ENCODE results near the gene SFI1.
"Not testable (repeated sequence)": the region's sequence is repeated elsewhere in the genome, so short reads cannot be mapped to it uniquely, and the experiment has no call there.

The SFI1 gene

DNA sequence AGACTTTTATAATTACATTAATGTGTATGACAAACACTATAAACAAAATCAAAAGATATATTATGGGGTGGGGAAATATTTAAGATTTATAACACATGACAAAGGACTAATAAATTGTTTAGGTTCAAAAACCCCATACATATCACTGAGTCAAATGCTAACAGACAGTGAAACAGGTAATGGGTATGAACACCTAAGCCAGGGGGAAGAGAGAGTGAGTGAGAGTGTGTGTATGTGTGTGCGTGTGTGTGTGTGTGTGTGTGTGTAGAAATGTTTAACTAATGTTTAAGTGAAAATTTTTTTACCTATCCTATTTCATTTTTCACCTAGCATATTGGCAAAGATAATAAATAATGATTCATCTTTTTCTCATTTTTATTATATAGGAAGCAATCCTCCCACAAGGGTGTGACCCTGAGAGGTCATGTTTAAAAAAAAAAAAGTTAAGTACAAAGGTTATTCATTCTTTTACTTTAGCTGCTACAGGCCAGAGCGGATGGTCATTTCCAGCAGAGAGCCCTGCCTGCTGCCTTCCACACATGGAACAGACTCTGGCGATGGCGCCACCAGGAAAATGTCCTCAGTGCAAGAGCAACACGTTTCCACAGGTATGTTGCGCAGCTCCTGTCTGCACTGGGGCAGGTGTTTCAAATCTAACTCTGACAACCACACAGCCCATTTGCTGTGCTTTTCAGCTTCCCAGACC is 92.8 kb downstream of the SFI1 start:
- DNase-seq (ENCODE audit: low read depth in 2 of 2) = no peak

DNA sequence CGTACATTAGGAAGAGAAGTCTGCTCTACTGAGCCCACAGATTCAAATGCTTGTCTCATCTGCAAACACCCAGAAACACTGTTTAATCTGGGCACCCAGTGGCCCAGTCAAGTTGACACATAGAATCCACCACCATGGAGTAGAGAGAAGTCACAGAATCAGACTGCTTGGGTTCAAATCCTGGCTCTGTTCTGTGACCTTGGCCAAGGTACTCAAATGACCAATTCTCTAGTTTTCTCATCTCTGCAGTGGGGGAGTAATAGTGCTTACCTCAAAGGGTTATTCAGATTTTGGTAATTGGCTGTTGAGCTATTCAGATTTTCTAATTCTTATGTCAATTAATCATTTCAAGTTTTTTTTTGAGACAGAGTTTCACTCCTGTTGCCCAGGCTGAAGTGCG is 93.8 kb downstream of the SFI1 start:
- not testable (repeated sequence) for DNase-seq (ENCODE audit: low read depth in 2 of 2)

DNA sequence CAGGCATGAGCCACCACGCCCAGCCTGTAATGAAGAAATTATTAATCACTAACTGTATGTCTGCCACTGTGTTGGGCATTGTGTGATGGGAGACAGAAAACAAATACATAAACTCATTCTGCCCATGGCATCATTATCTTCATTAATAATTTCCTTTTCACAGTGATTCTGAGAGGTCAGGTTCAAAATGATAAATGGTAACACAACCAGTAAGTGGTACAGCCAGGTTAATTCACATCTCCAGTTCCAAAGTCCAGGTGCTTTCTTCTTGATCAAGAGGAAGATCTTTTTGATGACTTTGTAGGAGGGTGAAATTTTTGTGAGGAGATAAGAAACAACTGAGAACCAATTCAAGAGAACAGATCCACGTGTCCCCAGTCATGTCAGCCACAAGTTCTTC is 98.9 kb downstream of the SFI1 start:
- DNase-seq (ENCODE audit: low read depth in 2 of 2) = no peak

DNA sequence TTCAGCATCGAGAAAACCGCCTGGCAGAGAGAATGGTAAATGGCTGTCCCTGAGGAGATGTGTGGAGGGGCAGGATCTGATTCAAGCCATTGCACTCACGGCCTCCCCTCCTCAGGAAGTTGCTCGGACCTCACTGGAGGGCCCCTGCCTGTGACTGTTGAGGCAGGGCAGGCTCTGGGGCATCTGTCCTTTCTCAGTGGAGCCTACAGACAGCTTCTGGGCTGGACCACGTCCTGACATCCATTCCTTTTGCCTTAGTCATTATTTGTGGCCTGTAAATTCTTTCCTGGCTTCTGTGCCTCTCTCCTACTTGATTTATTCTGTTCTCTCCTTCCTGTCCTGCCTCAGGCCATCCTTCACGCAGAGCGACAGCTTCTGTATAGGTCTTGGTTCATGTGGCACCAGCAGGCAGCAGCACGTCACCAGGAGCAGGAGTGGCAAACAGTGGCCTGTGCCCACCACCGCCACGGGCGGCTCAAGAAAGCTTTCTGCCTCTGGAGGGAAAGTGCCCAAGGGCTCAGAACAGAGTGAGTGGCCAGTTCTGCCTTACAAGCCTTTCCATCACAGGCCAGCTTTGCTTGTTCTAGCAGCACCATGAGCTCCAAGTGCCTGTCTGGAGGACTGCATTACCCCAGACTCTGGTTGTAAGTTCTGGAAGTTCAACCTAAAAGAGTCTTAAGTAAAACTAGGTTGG is 106.1 kb downstream of the SFI1 start:
- no peak for DNase-seq (ENCODE audit: low read depth in 2 of 2)

DNA sequence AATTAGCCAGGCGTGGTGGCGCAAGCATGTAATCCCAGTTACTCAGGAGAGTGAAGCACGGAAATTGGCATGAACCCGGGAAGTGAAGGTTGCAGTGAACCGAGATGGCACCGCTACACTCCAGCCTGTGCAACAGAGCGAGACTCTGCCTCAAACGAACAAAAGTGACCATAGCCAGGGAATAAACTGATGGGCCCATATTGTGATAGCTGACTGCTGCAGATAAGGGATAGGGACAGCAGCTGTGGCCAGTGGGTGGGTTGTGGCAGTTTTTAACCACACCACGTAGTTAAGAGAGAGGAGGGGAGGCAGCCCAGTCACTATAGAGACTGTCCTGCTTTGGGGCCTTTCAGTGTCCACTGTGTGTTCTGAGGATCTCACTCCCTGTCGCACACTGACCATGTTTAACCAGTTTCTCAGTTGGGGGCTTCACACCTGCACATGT is 106.8 kb downstream of the SFI1 start:
- no peak for DNase-seq (ENCODE audit: low read depth in 2 of 2)

DNA sequence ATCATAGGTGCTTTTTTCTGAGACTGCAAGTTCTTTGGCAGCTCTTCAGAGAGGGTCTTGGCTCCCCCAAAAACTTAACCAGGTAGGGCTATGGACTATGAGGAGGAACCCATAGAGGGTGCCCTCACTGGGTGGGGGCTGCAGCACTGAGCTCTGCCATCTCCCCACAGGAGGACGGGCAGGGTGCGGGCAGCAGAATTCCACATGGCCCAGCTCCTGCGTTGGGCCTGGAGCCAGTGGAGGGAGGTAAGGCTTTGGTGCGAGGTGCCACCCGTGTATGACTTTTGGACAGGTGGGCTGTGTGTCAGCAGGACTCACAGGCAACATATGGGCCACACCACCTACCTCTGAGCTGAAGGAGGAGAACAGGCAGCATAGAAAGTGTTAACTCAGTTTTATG is 107.2 kb downstream of the SFI1 start:
- DNase-seq (ENCODE audit: low read depth in 2 of 2) = no peak

DNA sequence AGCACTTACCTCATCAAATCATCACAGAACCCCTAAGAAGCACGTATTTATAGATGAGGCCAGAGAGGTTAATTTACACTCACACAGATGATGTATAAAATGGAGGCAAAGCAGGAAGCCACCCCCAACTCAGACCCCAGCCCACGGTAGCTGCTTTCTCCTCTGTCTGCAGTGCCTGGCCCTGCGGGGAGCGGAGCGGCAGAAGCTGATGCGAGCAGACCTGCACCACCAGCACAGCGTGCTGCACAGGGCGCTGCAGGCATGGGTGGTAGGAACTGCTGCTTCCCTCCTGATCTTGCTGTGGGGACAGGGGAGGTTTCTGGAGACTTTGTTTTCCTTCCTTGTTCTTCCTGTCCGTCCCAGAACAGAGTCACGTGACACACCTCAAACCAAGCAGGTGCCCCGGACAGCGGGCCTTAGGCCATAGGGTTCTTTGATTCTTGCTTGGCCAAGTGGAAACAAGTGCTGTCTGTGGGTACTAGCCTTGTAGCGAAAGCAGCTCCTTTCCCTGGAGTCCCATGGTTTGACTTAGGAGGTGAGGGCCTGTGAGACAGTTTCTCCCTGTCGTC is 107.9 kb downstream of the SFI1 start:
- DNase-seq (ENCODE audit: low read depth in 2 of 2) = no peak

DNA sequence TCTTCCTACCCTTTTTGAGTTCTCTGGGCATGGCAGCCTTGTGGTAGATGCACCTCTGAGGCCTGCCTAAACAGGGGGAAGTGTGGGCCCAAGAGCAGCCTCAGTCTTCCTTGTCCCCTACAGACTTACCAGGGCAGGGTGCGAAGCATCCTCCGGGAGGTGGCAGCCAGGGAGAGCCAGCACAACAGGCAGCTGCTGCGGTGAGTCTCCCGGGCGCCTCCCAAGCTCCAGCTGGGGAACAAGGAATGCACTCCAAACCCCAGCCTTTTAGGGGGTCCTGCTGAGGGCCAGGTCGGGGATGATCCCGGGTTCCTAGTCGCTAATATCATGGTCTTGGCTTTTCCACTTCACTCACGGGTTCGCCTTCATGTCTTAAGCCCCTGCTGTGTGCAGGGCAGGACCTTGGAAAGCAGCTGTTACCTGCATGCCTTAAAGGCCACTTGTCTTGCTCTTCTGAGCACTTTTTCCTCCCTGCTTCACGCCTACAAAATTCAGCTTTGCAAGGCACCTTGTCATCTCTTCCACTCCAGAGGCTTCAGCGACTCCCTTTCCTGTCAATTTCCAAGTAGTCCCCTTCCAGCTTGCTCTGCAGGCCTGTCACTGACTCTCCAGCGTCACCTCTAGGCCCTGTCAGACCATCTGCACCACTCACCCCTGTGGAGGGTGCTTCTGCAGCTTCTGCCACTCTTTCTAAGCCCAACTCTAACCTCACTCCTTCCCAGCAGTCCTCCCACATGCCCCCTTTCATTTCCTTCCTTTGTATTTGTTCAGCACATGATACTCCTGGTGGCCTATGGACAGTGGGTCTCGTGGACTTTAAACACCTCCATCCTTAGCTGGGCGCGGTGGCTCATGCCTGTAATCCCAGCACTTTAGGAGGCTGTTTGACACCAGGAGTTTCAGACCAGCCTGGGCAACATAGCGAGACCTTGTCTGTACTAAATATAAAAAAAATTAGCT is 108.7 kb downstream of the SFI1 start:
- no peak for DNase-seq (ENCODE audit: low read depth in 2 of 2)

DNA sequence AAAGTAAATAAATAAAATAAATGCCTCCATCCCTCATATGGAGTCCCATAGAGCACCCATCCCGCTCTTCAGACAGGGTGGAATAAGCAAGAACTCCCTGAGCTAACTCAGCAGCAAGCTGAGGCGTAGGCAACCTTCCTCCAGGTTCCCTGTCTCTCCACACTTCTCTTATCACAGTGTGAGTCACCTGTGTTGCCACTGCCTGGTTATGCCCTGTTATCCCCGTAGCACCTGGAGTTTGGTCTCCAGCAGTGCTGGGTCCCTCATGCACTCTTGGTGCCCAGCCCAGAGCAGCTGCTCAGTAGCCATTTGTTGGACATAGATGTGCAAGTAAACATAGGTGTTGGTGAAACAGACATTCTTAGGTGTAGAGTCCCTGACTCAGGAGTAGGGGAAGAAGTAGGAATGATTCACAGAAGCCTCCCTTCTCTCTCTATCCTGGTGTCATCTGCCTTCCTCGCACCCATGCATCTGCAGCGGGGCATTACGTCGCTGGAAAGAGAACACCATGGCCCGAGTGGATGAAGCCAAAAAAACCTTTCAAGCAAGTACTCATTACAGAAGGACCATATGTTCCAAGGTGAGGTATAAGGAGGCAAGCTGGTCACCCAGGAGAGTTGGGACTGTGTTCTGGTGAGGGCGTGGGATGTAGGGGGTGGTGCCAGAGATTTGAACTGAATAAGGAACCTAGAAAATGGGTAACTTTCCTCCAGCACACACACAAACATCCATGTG is 109.7 kb downstream of the SFI1 start:
- DNase-seq (ENCODE audit: low read depth in 2 of 2) = no peak

DNA sequence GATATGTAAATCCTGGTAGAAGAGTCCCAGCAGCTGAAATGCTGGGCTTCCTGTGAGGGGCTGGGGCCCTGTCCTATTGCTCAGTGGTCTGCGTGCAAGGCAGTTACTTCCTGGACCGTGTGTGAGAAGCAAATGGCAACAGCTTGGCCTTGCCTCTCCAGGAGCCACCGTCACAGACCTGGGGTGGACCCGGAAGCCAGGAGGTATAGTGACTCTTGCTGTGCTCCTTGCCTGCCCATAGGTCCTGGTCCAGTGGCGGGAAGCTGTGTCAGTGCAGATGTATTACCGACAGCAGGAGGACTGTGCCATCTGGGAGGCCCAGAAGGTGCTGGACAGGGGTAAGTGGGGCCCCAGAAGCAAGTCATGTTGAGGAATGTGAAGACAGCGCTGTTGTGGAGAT is 111.4 kb downstream of the SFI1 start:
- no peak for DNase-seq (ENCODE audit: low read depth in 2 of 2)

DNA sequence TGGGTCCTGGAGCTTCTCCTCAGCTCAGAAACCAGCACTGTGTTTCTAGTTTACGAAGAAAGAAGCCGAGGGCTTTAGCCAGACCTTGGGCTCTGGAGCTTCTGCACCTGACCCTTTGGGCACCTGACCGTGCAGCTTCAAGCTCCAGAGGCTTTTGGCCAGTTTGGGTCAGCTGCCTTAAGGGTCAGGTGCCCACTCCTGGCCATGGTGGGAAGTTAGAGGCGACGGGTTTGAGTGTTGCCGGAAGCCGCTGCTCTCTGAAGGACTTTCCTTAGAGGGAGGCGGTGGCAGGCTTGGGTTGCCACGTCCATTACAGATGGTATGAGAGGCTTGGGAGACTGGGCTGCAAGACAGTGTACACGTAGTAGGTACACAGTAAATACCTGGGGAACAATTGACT is 113.4 kb downstream of the SFI1 start:
- DNase-seq (ENCODE audit: low read depth in 2 of 2) = no peak

DNA sequence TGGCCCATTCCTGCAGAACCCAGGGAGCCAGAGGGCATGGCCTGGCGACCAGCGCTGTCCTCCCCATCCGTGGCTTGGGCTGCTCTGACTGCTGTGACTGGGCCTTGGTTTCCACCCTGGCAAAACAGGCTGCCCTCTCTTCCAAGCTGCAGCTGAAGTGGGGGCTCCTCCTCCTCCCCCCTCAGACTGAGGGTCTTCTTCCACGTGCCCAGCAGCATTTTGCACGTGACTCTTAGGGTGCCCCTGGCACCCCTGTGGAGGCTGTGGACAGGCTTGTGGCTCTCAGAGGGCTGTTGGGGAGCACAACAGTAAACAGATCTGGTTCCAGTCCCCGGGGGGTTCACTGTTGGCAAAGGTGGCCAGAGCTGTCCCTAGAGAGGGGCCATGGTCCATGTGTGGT is 114.3 kb downstream of the SFI1 start:
- no peak for DNase-seq (ENCODE audit: low read depth in 2 of 2)

DNA sequence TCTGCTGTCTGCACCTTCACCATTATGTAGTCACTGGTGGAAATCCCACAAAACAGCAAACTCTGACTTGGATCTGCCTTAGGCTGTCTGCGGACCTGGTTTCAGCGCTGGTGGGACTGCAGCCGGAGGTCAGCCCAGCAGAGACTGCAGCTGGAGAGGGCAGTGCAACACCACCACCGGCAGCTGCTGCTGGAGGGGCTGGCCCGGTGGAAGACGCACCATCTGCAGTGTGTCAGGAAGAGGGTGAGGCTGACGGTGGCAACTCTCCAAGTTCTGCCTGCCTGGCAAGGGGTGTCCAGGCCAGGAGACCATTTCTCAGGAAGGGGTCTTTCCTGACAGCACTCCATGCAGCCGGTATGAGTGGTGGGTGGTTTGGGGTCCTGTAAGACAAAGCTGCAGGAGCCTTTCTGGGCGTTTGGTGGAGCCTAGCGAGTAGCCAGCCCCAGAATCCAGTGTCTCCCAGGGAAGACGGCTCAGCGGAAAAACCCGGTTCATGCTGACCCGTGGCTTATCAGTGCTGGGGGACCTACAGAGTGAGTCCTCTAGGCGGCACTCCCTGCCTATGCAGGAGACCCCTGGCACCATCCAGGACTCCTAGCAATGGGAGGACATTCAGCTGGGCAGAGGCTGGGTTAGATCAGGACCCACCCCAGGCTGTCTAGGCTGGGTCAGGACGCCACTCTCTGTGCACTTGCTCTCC is 114.9 kb downstream of the SFI1 start:
- no peak for DNase-seq (ENCODE audit: low read depth in 2 of 2)

DNA sequence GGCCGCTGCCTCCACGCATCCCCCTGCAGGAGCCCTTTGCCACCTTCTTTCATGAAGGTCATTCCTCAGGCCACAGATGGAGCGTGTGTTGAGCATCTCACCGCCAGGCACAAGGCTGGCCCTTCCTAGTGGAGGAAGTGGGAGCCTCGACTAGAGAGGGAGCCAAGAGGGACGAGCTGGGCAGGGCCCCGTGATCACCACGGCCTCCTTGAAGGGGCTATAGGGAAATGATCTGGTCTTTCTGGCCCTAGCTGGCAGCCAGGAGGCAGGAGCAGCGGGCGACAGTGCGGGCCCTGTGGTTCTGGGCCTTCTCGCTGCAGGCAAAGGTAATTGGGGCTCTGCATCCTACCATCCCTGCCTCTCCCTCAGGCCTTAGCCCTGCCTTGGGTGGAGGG is 116.6 kb downstream of the SFI1 start:
- DNase-seq (ENCODE audit: low read depth in 2 of 2) = no peak

DNA sequence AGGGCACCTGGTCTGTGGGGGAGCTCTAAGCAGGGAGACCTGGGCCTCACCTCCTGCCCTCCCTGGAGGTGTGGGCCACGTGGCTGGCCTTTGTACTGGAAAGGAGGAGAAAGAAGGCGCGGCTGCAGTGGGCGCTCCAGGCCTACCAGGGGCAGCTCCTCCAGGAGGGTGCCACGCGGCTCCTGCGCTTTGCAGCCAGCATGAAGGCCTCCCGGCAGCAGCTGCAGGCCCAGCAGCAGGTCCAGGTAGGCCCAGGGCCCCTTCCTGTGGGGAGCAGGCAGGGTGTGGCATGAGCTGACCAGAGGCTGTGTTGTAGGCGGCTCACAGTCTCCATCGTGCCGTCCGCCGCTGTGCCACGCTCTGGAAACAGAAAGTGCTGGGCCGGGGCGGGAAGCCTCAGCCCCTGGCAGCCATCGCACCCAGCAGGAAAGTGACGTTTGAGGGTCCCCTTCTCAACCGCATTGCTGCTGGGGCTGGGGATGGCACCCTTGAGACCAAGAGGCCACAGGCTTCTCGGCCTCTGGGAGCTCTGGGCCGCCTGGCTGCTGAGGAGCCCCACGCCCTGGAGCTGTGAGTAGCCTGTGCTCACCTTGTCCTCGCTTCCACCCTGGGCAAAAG is 117.1 kb downstream of the SFI1 start:
- DNase-seq (ENCODE audit: low read depth in 2 of 2) = no peak

DNA sequence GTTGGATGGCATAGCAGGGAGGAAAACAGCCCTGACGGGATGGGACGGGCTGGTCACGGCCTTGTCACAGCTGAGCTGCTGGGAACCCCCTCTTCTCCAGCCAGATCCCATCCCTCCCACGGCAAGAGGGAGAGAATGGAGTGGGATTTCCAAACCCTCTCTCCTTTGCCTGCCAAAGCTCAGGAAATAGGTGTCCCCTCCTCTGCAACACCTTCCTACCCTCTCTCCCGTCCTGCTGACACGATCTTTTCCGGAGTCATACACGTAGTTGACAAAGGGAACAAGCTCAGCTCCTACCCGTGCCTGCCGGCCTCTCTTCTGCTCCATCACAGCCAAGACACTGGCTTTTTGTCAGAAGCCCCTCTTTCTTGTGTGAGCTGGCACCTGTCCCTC is 117.6 kb downstream of the SFI1 start:
- DNase-seq (ENCODE audit: low read depth in 2 of 2) = no peak

DNA sequence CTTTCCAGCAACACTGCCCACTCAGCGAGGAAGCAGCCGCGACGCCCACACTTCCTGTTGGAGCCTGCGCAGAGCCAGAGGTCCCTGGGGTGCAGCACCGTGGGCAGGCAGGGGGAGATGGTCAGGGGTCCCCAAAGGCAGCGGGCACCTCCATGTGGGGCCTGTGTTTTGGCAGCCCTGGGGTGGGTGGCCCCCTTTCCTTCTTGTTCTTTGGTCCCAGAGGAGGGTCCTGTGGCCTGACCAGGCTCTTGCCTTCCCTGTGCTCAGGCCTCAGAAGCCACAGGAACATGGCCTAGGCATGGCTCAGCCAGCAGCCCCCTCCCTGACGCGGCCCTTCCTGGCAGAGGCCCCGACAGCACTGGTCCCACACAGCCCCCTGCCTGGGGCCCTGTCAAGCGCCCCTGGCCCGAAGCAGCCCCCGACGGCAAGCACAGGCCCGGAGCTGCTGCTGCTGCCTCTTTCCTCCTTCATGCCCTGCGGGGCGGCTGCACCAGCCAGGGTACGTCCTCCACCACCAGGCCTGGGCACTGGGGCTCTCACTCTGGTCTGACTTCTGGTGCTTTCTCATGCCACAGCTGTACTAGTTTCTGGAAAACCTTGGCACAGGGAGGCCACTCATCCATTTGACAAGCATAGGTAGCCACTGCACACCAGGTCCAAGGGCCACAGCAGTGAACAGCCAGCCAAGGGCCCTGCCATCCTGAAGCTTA is 118.6 kb downstream of the SFI1 start:
- no peak for DNase-seq (ENCODE audit: low read depth in 2 of 2)

DNA sequence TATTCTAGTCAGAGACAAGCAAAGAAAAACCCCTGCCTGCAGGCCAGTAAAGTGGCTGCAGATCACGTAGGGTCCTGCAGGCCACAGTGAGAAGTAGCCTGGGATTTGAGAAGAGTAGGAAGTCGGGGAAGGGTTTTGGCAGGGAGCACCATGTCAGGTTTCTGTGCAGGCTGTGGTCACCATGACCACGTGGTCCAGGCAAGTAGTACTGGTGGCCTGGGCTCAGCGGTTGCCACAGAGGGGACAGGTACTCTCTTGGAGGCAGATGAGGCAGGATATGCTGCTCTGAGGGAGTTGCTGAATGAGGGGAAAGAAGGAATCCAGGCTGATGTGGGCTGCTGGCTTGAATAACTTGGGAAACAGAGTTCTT is 119.1 kb downstream of the SFI1 start:
- DNase-seq (ENCODE audit: low read depth in 2 of 2) = no peak

DNA sequence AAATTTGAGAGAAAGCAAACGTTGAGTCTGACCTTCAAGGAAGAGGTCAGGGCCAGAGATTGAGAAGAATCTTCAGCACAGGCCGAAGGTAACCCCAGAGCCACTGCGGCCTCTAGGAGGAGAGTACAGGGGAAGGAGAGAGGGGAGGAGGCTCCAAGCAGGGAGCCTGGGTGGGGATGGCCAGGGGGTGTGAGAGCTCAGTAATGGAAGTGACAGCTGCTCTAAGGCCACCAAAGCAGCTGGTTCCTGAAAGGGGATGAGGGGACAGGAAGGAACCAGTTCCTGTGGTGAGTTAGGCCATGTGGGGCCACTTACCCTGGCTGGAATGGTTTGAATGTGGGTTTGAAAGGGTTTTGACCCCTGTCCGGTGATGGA is 119.6 kb downstream of the SFI1 start:
- no peak for DNase-seq (ENCODE audit: low read depth in 2 of 2)

Measured in stimulated activated CD8-positive, alpha-beta memory T cell treated with anti-CD3 and anti-CD28 coated beads, Interleukin-7, amount 100 ng/mL, for 1 hour (primary cell).